Measurements from ENCODE around the gene BRF1.
A peak's percentile ranks its signal among the peaks of the same experiment; 100 is the strongest.

BRF1 gene, protein sequence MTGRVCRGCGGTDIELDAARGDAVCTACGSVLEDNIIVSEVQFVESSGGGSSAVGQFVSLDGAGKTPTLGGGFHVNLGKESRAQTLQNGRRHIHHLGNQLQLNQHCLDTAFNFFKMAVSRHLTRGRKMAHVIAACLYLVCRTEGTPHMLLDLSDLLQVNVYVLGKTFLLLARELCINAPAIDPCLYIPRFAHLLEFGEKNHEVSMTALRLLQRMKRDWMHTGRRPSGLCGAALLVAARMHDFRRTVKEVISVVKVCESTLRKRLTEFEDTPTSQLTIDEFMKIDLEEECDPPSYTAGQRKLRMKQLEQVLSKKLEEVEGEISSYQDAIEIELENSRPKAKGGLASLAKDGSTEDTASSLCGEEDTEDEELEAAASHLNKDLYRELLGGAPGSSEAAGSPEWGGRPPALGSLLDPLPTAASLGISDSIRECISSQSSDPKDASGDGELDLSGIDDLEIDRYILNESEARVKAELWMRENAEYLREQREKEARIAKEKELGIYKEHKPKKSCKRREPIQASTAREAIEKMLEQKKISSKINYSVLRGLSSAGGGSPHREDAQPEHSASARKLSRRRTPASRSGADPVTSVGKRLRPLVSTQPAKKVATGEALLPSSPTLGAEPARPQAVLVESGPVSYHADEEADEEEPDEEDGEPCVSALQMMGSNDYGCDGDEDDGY

GRCh38 chr14:105300542-105301102, at the start of gene BRF1:
Gene BRF1, minus strand, starts transcription at chr14:105301001. Its CDS starts 372 bp downstream, at chr14:105300629.
- Histone ChIP-seq H3K27ac (ENCODE audit: low read length) (no peak within 1 kb of the TSS), H3K4me1 (ENCODE audit: insufficient read depth, low read length) (no peaks in the 10 kb centered on the region), H3K27me3 (ENCODE audit: insufficient read depth, low read length) (peaks cover 12% of the 10 kb centered on the region), H3K9me3 (ENCODE audit: insufficient read depth, low read depth, low read length) (no peaks in the 10 kb centered on the region), H3K9ac (ENCODE audit: low read depth, low read length) (peak within 1 kb of the TSS; percentile 79; the same call in 1 of the 2 replicates), H3K4me3 (ENCODE audit: low read length) (peak within 1 kb of the TSS; percentile 81), H3K36me3 (ENCODE audit: insufficient read depth, low read depth, low read length) (no peaks in the 10 kb centered on the region)

- no peak overlapping the region for H3K27ac ChIP-seq (ENCODE audit: low read length)
- no peaks in the 10 kb centered on the region for H3K36me3 ChIP-seq (ENCODE audit: insufficient read depth, low read depth, low read length)
- H3K27me3 ChIP-seq (ENCODE audit: insufficient read depth, low read length), result no peaks in the 10 kb centered on the region
- H3K9ac ChIP-seq (ENCODE audit: low read depth, low read length), result no peak overlapping the region
- H3K4me3 ChIP-seq (ENCODE audit: low read length), result no peak overlapping the region
- no peaks in the 10 kb centered on the region for H3K9me3 ChIP-seq (ENCODE audit: insufficient read depth, low read depth, low read length)
- peaks cover 2% of the 10 kb centered on the region; the same call in 1 of the 2 replicates for H3K4me1 ChIP-seq (ENCODE audit: insufficient read depth, low read length)
These were observed 49.2 kb upstream of the BRF1 start for GRCh38 chr14:105349992-105350391.

DNA sequence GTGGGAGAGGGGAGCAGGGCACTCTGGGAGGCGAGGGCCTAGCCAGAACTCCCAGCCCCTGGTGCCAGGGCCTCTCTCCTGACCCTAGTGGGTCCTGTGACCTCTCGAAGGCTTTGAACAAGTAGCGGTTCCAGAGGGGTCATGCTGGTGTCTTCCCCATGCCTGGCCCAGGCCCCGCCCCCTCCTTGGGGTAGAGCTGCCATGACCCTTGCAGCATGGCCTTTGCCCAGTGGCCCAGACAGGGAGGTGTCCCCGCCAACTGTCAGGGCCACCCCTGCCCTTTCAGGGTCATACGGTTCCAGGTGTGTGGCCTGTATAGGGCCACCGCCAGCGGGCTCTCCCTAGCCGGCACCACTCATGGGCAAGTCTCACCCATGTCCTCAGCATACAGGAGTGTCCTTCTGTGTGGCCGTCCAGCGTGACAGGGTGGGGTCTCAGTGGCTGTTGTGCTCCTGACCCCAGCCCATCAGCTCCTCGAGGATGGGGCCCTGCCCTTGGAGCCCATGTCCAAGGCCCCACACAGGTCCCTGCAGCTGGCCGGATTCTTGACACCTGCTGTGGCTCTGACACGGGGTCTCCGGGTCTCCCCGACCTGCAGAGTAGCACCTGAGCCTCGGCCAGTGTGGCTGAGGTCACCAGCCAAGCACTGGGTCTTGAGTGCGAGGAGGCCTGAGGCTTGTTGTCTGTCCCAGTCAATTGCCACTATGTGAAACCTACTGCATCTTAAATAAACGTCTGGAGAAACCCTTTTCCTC, 48.3 kb upstream of the BRF1 start:
- no peaks in the 10 kb centered on the region for H3K36me3 ChIP-seq (ENCODE audit: insufficient read depth, low read depth, low read length)
- H3K27me3 ChIP-seq (ENCODE audit: insufficient read depth, low read length), result no peaks in the 10 kb centered on the region
- H3K4me3 ChIP-seq (ENCODE audit: low read length), result no peak overlapping the region
- H3K9me3 ChIP-seq (ENCODE audit: insufficient read depth, low read depth, low read length), result no peaks in the 10 kb centered on the region
- H3K27ac ChIP-seq (ENCODE audit: low read length), result no peak overlapping the region
- H3K4me1 ChIP-seq (ENCODE audit: insufficient read depth, low read length), result peaks cover 2% of the 10 kb centered on the region; the same call in 1 of the 2 replicates
- no peak overlapping the region for H3K9ac ChIP-seq (ENCODE audit: low read depth, low read length)

DNA sequence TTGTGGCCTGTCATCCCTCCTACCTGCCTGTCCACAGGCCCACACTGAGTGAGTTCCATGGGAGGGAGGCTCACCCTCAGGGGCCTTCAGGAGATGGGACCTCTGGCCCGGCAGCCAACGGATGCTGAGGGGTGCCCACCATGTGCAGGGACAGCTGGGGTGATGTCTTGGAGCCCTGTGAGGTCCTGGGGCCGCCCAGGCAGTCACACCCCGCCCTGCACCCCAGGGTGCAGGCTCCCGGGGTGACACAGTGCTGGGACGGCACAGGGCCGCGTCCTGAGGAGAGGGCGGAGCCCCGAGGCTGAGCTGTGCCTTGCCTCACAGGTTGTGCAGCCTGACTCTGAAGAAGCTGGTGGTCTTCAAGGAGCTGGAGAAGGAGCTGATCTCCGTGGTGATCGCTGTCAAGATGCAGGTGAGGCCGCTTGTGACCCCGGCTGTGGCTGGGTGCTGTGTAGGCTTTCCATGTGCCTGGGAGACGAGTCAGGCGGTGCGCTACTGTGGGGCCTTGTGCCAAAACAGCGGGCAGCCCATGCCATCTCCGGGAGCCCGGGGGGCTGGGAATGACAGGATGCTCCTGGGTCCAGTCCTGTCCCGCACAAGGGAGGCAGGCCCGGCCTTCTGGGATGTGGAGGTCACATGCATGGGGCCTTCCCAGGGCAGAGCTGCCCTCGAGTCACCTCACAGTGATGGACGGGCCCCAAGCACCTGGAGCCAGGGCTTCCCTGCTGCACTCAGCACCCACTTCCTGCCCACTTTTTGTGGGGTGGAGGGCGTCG, 47.6 kb upstream of the BRF1 start:
- Histone ChIP-seq H3K9ac (ENCODE audit: low read depth, low read length) (no peak overlapping the region), H3K36me3 (ENCODE audit: insufficient read depth, low read depth, low read length) (no peaks in the 10 kb centered on the region), H3K9me3 (ENCODE audit: insufficient read depth, low read depth, low read length) (no peaks in the 10 kb centered on the region), H3K27ac (ENCODE audit: low read length) (no peak overlapping the region), H3K4me3 (ENCODE audit: low read length) (no peak overlapping the region), H3K27me3 (ENCODE audit: insufficient read depth, low read length) (no peaks in the 10 kb centered on the region), H3K4me1 (ENCODE audit: insufficient read depth, low read length) (peaks cover 2% of the 10 kb centered on the region; the same call in 1 of the 2 replicates)

- Histone ChIP-seq H3K4me1 (ENCODE audit: insufficient read depth, low read length) (peaks cover 2% of the 10 kb centered on the region; the same call in 1 of the 2 replicates), H3K9me3 (ENCODE audit: insufficient read depth, low read depth, low read length) (no peaks in the 10 kb centered on the region)
These were observed 46.8 kb upstream of the BRF1 start for GRCh38 chr14:105347587-105347968.

DNA sequence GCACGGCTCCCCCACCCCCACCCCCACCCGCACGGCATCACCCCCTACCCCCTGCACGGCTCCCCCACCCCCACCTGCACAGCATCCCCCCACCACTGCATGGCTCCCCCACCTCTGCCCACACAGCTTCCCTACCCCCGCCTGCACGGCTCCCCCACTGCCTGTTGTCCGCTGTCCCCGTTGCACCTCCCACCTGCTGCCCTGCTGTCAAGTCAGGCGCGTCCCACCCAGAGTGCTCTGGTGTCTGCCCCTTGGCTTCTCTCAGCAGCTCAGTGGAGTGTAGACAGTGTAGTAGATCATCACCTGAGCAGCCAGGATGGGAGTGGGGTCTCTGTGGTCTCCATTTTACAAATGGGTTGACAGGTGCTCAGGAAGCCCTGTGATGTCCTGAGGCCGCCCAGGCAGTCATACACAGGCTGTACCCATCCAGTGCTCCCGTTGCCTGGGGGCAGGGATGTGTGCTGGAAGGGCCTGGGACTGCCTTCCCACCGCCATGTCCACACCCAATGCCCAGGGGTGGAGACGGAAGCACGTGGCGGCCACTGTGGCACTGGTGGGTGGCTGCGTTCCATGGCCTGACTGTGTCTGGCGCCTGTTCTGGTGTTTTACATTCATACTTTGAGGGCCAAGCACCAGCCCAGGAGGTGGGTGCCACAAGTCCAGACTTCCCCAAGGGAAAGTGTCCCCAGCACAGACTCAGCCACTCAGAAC, 46.2 kb upstream of the BRF1 start:
- Histone ChIP-seq H3K27ac (ENCODE audit: low read length) (no peak overlapping the region), H3K9ac (ENCODE audit: low read depth, low read length) (no peak overlapping the region), H3K4me1 (ENCODE audit: insufficient read depth, low read length) (peaks cover 2% of the 10 kb centered on the region; the same call in 1 of the 2 replicates), H3K4me3 (ENCODE audit: low read length) (no peak overlapping the region), H3K27me3 (ENCODE audit: insufficient read depth, low read length) (no peaks in the 10 kb centered on the region), H3K36me3 (ENCODE audit: insufficient read depth, low read depth, low read length) (no peaks in the 10 kb centered on the region), H3K9me3 (ENCODE audit: insufficient read depth, low read depth, low read length) (no peaks in the 10 kb centered on the region)

More at GRCh38 chr14:105347587-105347968, 46.8 kb upstream of the BRF1 start:
- no peak overlapping the region for H3K9ac ChIP-seq (ENCODE audit: low read depth, low read length)
- H3K36me3 ChIP-seq (ENCODE audit: insufficient read depth, low read depth, low read length), result no peaks in the 10 kb centered on the region
- no peak overlapping the region for H3K4me3 ChIP-seq (ENCODE audit: low read length)
- no peak overlapping the region for H3K27ac ChIP-seq (ENCODE audit: low read length)
- no peaks in the 10 kb centered on the region for H3K27me3 ChIP-seq (ENCODE audit: insufficient read depth, low read length)

DNA sequence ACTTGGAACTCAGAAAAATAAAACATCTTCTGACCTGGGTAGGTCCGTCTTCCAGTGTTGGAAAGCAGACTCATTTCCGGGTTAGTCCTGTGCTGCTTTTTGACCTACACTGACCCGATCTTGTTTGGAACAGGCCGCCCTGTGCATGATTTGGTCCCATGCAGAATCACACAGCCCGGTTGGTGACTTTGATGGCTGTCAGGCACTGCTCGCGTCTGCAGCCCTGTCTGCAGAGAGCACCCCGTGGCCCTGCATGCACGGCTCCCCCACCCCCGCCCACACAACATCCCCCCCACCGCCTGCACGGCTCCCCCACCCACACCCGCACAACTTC, 45.4 kb upstream of the BRF1 start:
- no peak overlapping the region for H3K9ac ChIP-seq (ENCODE audit: low read depth, low read length)
- H3K36me3 ChIP-seq (ENCODE audit: insufficient read depth, low read depth, low read length), result no peaks in the 10 kb centered on the region
- H3K4me1 ChIP-seq (ENCODE audit: insufficient read depth, low read length), result no peaks in the 10 kb centered on the region
- no peaks in the 10 kb centered on the region for H3K9me3 ChIP-seq (ENCODE audit: insufficient read depth, low read depth, low read length)
- H3K4me3 ChIP-seq (ENCODE audit: low read length), result no peak overlapping the region
- no peak overlapping the region for H3K27ac ChIP-seq (ENCODE audit: low read length)
- H3K27me3 ChIP-seq (ENCODE audit: insufficient read depth, low read length), result no peaks in the 10 kb centered on the region

GRCh38 chr14:105343194-105343593, 42.4 kb upstream of the BRF1 start:
- no peak overlapping the region for H3K4me3 ChIP-seq (ENCODE audit: low read length)
- H3K36me3 ChIP-seq (ENCODE audit: insufficient read depth, low read depth, low read length), result no peaks in the 10 kb centered on the region
- no peaks in the 10 kb centered on the region for H3K4me1 ChIP-seq (ENCODE audit: insufficient read depth, low read length)
- no peak overlapping the region for H3K27ac ChIP-seq (ENCODE audit: low read length)
- no peak overlapping the region for H3K9ac ChIP-seq (ENCODE audit: low read depth, low read length)
- H3K27me3 ChIP-seq (ENCODE audit: insufficient read depth, low read length), result no peaks in the 10 kb centered on the region
- no peaks in the 10 kb centered on the region for H3K9me3 ChIP-seq (ENCODE audit: insufficient read depth, low read depth, low read length)

- no peak overlapping the region for H3K9ac ChIP-seq (ENCODE audit: low read depth, low read length)
- no peaks in the 10 kb centered on the region for H3K27me3 ChIP-seq (ENCODE audit: insufficient read depth, low read length)
- H3K36me3 ChIP-seq (ENCODE audit: insufficient read depth, low read depth, low read length), result no peaks in the 10 kb centered on the region
- H3K27ac ChIP-seq (ENCODE audit: low read length), result no peak overlapping the region
- no peak overlapping the region for H3K4me3 ChIP-seq (ENCODE audit: low read length)
- H3K4me1 ChIP-seq (ENCODE audit: insufficient read depth, low read length), result no peaks in the 10 kb centered on the region
- H3K9me3 ChIP-seq (ENCODE audit: insufficient read depth, low read depth, low read length), result no peaks in the 10 kb centered on the region
These were observed 40.3 kb upstream of the BRF1 start for GRCh38 chr14:105340821-105341733.

Measured in iPS-20b (cell line).